Central memory CD8-positive, alpha-beta T cell (primary cell): ENCODE data around the gene CALML5.

Experiments used
- ATAC-seq: fragments of 150-1000 bp; cut with Tn5 transposase; replicated peaks from 2 replicates; pipeline ENCODE4 v1.10.0; 2022; ENCODE audit warnings: mild to moderate bottlenecking, moderate FRiP score, moderate number of reproducible peaks; ENCODE audit not compliant: poor library complexity, severe bottlenecking; ENCODE audit errors: extremely low read depth
- DNase-seq, 2 donors: peaks; one replicate each; pipeline ENCODE4 v3.0.0; 2021; ENCODE audit warnings: low spot score in 2 of 2
- H3K27ac Mint-ChIP-seq: one replicate; pipeline ENCODE4 v1.8.0; 2022; ENCODE audit warnings: low read depth, mild to moderate bottlenecking, moderate library complexity, mixed read lengths
- H3K27me3 Mint-ChIP-seq: one replicate; pipeline ENCODE4 v1.8.0; 2022; ENCODE audit warnings: mixed read lengths
- H3K36me3 Mint-ChIP-seq: one replicate; pipeline ENCODE4 v1.8.0; 2022; ENCODE audit warnings: mild to moderate bottlenecking, moderate library complexity, mixed read lengths; ENCODE audit not compliant: insufficient read depth
- H3K4me1 Mint-ChIP-seq: one replicate; pipeline ENCODE4 v1.8.0; 2022; ENCODE audit warnings: mixed read lengths
- H3K4me3 Mint-ChIP-seq: one replicate; pipeline ENCODE4 v1.8.0; 2022; ENCODE audit warnings: mild to moderate bottlenecking, moderate library complexity, mixed read lengths
- H3K9me3 Mint-ChIP-seq: one replicate; pipeline ENCODE4 v1.8.0; 2022; ENCODE audit warnings: mixed read lengths

CALML5 gene

GRCh38 chr10:5518143-5518542 lies 18.8 kb upstream of the CALML5 start:
- no peaks in the 10 kb centered on the region for H3K4me1 Mint-ChIP-seq
- H3K4me3 Mint-ChIP-seq, result no peak overlapping the region
- ATAC-seq (no peak), DNase-seq (no peak)
- peaks cover 41% of the 10 kb centered on the region for H3K27me3 Mint-ChIP-seq
- H3K27ac Mint-ChIP-seq, result no peak overlapping the region
- H3K36me3 Mint-ChIP-seq, result peaks cover 4% of the 10 kb centered on the region
- H3K9me3 Mint-ChIP-seq, result no peaks in the 10 kb centered on the region

DNA sequence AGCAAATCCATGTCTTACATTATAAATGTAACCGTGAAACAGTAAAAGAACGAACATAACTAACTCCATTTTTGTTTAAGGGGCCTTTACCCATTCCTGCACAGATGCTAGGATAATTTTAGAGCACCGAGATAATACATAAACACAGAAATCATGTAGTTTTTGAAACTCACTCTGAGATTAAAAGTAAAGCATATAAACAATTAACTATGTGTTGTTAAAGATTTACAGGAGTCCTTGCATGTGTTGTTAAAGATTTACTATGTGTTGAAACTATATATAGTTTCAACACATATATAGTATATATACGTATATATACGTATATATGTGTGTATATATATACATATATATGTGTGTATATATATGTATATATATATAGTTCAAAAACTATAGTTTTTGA lies 18.2 kb upstream of the CALML5 start:
- peaks cover 41% of the 10 kb centered on the region for H3K27me3 Mint-ChIP-seq
- H3K27ac Mint-ChIP-seq, result no peak overlapping the region
- DNase-seq (no peak), ATAC-seq (no peak)
- H3K9me3 Mint-ChIP-seq, result no peaks in the 10 kb centered on the region
- peaks cover 4% of the 10 kb centered on the region for H3K36me3 Mint-ChIP-seq
- no peak overlapping the region for H3K4me3 Mint-ChIP-seq
- no peaks in the 10 kb centered on the region for H3K4me1 Mint-ChIP-seq

- Mint-ChIP-seq H3K4me3 (no peak overlapping the region), H3K27me3 (peaks cover 50% of the 10 kb centered on the region), H3K4me1 (no peaks in the 10 kb centered on the region), H3K36me3 (peaks cover 4% of the 10 kb centered on the region), H3K27ac (no peak overlapping the region), H3K9me3 (no peaks in the 10 kb centered on the region)
- no peak for DNase-seq
- no peak for ATAC-seq
These were observed 16.8 kb upstream of the CALML5 start for GRCh38 chr10:5515948-5516761.

DNA sequence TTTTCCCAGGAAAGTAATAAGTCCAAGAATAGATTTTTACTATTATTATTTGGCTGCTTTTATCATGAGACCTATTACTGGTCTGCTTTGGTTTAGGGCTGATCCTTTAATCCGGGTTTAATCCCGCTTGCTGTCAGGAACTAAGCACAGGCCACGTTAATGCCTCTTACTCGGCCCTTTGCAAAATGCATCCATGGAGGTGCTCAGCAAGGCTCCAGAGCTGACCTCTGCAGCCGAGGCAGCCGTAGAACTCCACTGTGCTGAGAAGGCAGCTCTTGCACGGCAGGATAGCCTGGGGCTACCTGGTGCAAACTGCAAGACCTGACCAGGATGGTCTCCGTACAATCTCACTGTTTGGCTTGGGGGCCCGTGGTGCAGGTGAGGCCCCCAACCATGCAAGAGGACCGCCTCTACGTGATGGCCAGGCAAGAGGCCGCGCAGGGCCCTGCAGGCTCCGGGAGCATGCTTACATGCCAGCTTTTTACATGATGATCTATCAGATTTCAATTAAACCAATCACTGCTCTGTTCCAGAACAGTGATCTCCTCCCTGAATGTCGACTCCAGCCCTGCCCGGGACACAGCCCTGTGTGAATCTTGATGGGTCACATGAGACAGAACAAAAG lies 15.0 kb upstream of the CALML5 start:
- Mint-ChIP-seq H3K27me3 (peaks cover 50% of the 10 kb centered on the region), H3K4me1 (no peaks in the 10 kb centered on the region), H3K9me3 (no peaks in the 10 kb centered on the region), H3K36me3 (peaks cover 2% of the 10 kb centered on the region), H3K27ac (no peak overlapping the region), H3K4me3 (no peak overlapping the region)
- ATAC-seq, result no peak
- no peak for DNase-seq

- Mint-ChIP-seq H3K4me1 (no peaks in the 10 kb centered on the region), H3K36me3 (peaks cover 2% of the 10 kb centered on the region), H3K27ac (no peak overlapping the region), H3K27me3 (peaks cover 62% of the 10 kb centered on the region), H3K9me3 (no peaks in the 10 kb centered on the region), H3K4me3 (no peak overlapping the region)
- no peak for ATAC-seq
- no peak for DNase-seq
These were observed 13.7 kb upstream of the CALML5 start for GRCh38 chr10:5512881-5513612.

- Mint-ChIP-seq H3K27me3 (peaks cover 62% of the 10 kb centered on the region), H3K9me3 (no peaks in the 10 kb centered on the region), H3K36me3 (no peaks in the 10 kb centered on the region), H3K27ac (no peak overlapping the region), H3K4me1 (no peaks in the 10 kb centered on the region), H3K4me3 (no peak overlapping the region)
- ATAC-seq (no peak), DNase-seq (no peak)
These were observed 13.0 kb upstream of the CALML5 start for GRCh38 chr10:5512331-5512730.

DNA sequence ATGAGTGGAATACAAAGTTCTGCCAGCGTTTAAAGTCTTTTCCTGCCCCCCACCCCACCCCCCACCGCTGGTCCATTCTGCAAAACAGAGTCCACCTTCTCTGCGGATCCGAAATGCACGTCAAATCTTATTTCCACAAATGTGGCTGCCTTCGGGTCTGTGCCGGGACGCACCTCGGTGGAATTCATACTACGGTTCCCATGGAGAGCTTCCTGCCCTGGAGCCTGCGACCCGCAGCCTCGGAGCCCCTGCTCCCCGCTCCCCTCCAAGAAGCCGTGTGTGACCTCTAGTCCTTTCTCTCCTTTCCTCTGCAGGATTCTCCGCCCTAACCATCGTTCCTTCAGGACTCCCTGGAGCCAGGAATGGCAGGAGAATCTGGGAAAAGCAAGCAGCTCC lies 12.5 kb upstream of the CALML5 start:
- Mint-ChIP-seq H3K9me3 (no peaks in the 10 kb centered on the region), H3K27me3 (peaks cover 58% of the 10 kb centered on the region), H3K4me3 (no peak overlapping the region), H3K4me1 (no peaks in the 10 kb centered on the region), H3K27ac (no peak overlapping the region), H3K36me3 (no peaks in the 10 kb centered on the region)
- DNase-seq, result no peak
- no peak for ATAC-seq

GRCh38 chr10:5511231-5511884 lies 12.0 kb upstream of the CALML5 start:
- DNase-seq (no peak), ATAC-seq (no peak)
- no peak overlapping the region for H3K27ac Mint-ChIP-seq
- peaks cover 58% of the 10 kb centered on the region for H3K27me3 Mint-ChIP-seq
- no peaks in the 10 kb centered on the region for H3K9me3 Mint-ChIP-seq
- no peaks in the 10 kb centered on the region for H3K4me1 Mint-ChIP-seq
- H3K4me3 Mint-ChIP-seq, result no peak overlapping the region
- no peaks in the 10 kb centered on the region for H3K36me3 Mint-ChIP-seq

GRCh38 chr10:5510281-5511072 lies 11.1 kb upstream of the CALML5 start:
- no peaks in the 10 kb centered on the region for H3K4me1 Mint-ChIP-seq
- no peaks in the 10 kb centered on the region for H3K36me3 Mint-ChIP-seq
- no peaks in the 10 kb centered on the region for H3K9me3 Mint-ChIP-seq
- H3K27ac Mint-ChIP-seq, result no peak overlapping the region
- peaks cover 58% of the 10 kb centered on the region for H3K27me3 Mint-ChIP-seq
- no peak overlapping the region for H3K4me3 Mint-ChIP-seq
- DNase-seq (no peak), ATAC-seq (no peak)

DNA sequence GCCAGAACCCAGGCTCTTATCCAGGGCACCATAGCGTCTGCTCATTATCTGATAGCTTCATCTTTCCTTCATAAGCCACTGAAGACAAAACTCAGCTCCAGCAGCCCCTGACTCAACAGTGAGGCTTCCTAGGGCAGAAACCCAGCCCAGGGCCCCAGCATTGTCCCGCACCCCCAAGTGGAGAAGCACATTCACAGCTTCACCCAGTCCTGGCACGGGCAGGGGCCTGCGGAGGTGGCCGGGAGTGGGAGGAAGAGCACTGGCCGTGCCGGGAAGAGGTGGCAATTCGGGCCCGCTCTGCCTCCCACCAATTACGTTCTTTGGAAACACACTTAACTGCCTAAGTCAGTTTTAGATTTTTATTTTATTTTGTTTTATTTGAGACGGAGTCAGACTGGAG lies 10.3 kb upstream of the CALML5 start:
- Mint-ChIP-seq H3K27ac (no peak overlapping the region), H3K36me3 (no peaks in the 10 kb centered on the region), H3K9me3 (no peaks in the 10 kb centered on the region), H3K27me3 (peaks cover 58% of the 10 kb centered on the region), H3K4me3 (no peak overlapping the region), H3K4me1 (no peaks in the 10 kb centered on the region)
- DNase-seq (no peak), ATAC-seq (no peak)

GRCh38 chr10:5509236-5509635 lies 9.9 kb upstream of the CALML5 start:
- no peak overlapping the region for H3K27ac Mint-ChIP-seq
- no peak overlapping the region for H3K4me3 Mint-ChIP-seq
- H3K9me3 Mint-ChIP-seq, result no peaks in the 10 kb centered on the region
- no peaks in the 10 kb centered on the region for H3K36me3 Mint-ChIP-seq
- DNase-seq, result no peak
- no peaks in the 10 kb centered on the region for H3K4me1 Mint-ChIP-seq
- H3K27me3 Mint-ChIP-seq, result peaks cover 59% of the 10 kb centered on the region
- ATAC-seq, result no peak

GRCh38 chr10:5508786-5509185 lies 9.4 kb upstream of the CALML5 start:
- ATAC-seq (no peak), DNase-seq (no peak)
- Mint-ChIP-seq H3K36me3 (no peaks in the 10 kb centered on the region), H3K27me3 (peaks cover 64% of the 10 kb centered on the region), H3K4me3 (no peak overlapping the region), H3K27ac (no peak overlapping the region), H3K9me3 (no peaks in the 10 kb centered on the region), H3K4me1 (no peaks in the 10 kb centered on the region)
